Measurements from ENCODE around the gene SULT1A4.
"Not testable (repeated sequence)": the region's sequence is repeated elsewhere in the genome, so short reads cannot be mapped to it uniquely, and the experiment has no call there.

GRCh38 chr16:29423587-29423986 is 36.1 kb upstream of the SULT1A4 start:
- not testable (repeated sequence) for TF ChIP-seq PKNOX1 (IDR thresholded peaks at IDR 0.05); FOXK2 (IDR thresholded peaks at IDR 0.05); HDGF (IDR thresholded peaks at IDR 0.05; ENCODE audit: borderline replicate concordance)
